GM10266 (cell line): ENCODE results near the gene TANGO2.
A peak's percentile ranks its signal among the peaks of the same experiment; 100 is the strongest.

ENCODE experiments used
- DNase-seq: peaks from one replicate; pipeline ENCODE4 v3.0.0; 2012; ENCODE audit errors: extremely low spot score
- CTCF ChIP-seq: IDR thresholded peaks from 2 replicates; pipeline ENCODE4 v1.5.1; 2012; ENCODE audit warnings: mild to moderate bottlenecking, low read depth; ENCODE audit not compliant: control insufficient read depth, insufficient read depth; ENCODE audit errors: missing control alignments

TANGO2 gene

GRCh38 chr22:20079745-20080444 lies 59.0 kb downstream of the TANGO2 start, which contains the start of gene DGCR8:
DGCR8 (plus strand) TSS chr22:20080241; CDS start chr22:20085964, 5,723 bp downstream.
- peak; percentile 99 for DNase-seq
- no peak for TF ChIP-seq CTCF

GRCh38 chr22:20080445-20080775 lies 59.5 kb downstream of the TANGO2 start:
- TF ChIP-seq CTCF = no peak
- DNase-seq = peak; percentile 93

GRCh38 chr22:20080776-20081654 lies 60.1 kb downstream of the TANGO2 start:
- TF ChIP-seq CTCF = no peak
- peak; percentile 39 for DNase-seq

- TF ChIP-seq CTCF = no peak
- no peak for DNase-seq
These were observed 62.4 kb downstream of the TANGO2 start for GRCh38 chr22:20083157-20083890.

- no peak for DNase-seq
- no peak for TF ChIP-seq CTCF
These were observed 63.1 kb downstream of the TANGO2 start for GRCh38 chr22:20083891-20084546.

- DNase-seq = no peak
- TF ChIP-seq CTCF = peak; percentile 47
These were observed 63.9 kb downstream of the TANGO2 start for GRCh38 chr22:20084547-20085413.
